ENCODE results near the gene CRYGC.

DNA sequence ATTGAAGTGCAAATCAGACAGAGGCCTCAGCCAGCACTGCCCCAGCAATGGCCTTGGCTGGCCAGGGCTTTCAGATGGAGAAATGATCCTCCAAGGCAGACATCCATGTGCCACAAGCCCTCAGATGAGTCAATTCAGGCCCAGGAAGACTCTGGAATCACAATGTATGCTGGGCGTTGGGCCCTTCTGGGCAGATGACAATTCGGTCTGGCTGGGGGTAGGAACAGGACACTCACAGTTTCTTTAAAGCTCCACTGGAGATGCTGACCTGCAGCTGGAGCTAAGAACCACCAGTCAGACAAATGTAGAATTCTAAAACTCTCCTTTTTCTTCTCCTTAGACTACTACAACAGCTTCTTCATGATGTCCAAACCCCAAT, 7.1 kb upstream of the CRYGC start:
- TF ChIP-seq, protein P1, sequence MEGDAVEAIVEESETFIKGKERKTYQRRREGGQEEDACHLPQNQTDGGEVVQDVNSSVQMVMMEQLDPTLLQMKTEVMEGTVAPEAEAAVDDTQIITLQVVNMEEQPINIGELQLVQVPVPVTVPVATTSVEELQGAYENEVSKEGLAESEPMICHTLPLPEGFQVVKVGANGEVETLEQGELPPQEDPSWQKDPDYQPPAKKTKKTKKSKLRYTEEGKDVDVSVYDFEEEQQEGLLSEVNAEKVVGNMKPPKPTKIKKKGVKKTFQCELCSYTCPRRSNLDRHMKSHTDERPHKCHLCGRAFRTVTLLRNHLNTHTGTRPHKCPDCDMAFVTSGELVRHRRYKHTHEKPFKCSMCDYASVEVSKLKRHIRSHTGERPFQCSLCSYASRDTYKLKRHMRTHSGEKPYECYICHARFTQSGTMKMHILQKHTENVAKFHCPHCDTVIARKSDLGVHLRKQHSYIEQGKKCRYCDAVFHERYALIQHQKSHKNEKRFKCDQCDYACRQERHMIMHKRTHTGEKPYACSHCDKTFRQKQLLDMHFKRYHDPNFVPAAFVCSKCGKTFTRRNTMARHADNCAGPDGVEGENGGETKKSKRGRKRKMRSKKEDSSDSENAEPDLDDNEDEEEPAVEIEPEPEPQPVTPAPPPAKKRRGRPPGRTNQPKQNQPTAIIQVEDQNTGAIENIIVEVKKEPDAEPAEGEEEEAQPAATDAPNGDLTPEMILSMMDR (CRISPR knock-in tag; IDR thresholded peaks at IDR 0.05) = no peak
- TF ChIP-seq, protein P2, sequence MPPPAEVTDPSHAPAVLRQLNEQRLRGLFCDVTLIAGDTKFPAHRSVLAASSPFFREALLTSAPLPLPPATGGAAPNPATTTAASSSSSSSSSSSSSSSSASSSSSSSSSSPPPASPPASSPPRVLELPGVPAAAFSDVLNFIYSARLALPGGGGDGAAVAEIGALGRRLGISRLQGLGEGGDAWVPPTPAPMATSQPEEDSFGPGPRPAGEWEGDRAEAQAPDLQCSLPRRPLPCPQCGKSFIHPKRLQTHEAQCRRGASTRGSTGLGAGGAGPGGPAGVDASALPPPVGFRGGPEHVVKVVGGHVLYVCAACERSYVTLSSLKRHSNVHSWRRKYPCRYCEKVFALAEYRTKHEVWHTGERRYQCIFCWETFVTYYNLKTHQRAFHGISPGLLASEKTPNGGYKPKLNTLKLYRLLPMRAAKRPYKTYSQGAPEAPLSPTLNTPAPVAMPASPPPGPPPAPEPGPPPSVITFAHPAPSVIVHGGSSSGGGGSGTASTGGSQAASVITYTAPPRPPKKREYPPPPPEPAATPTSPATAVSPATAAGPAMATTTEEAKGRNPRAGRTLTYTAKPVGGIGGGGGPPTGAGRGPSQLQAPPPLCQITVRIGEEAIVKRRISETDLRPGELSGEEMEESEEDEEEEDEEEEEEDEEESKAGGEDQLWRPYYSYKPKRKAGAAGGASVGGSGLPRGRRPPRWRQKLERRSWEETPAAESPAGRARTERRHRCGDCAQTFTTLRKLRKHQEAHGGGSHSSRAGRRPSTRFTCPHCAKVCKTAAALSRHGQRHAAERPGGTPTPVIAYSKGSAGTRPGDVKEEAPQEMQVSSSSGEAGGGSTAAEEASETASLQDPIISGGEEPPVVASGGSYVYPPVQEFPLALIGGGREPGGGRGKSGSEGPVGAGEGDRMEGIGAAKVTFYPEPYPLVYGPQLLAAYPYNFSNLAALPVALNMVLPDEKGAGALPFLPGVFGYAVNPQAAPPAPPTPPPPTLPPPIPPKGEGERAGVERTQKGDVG (CRISPR knock-in tag; IDR thresholded peaks at IDR 0.05; ENCODE audit: borderline replicate concordance) = no peak
- TF ChIP-seq, protein P3, sequence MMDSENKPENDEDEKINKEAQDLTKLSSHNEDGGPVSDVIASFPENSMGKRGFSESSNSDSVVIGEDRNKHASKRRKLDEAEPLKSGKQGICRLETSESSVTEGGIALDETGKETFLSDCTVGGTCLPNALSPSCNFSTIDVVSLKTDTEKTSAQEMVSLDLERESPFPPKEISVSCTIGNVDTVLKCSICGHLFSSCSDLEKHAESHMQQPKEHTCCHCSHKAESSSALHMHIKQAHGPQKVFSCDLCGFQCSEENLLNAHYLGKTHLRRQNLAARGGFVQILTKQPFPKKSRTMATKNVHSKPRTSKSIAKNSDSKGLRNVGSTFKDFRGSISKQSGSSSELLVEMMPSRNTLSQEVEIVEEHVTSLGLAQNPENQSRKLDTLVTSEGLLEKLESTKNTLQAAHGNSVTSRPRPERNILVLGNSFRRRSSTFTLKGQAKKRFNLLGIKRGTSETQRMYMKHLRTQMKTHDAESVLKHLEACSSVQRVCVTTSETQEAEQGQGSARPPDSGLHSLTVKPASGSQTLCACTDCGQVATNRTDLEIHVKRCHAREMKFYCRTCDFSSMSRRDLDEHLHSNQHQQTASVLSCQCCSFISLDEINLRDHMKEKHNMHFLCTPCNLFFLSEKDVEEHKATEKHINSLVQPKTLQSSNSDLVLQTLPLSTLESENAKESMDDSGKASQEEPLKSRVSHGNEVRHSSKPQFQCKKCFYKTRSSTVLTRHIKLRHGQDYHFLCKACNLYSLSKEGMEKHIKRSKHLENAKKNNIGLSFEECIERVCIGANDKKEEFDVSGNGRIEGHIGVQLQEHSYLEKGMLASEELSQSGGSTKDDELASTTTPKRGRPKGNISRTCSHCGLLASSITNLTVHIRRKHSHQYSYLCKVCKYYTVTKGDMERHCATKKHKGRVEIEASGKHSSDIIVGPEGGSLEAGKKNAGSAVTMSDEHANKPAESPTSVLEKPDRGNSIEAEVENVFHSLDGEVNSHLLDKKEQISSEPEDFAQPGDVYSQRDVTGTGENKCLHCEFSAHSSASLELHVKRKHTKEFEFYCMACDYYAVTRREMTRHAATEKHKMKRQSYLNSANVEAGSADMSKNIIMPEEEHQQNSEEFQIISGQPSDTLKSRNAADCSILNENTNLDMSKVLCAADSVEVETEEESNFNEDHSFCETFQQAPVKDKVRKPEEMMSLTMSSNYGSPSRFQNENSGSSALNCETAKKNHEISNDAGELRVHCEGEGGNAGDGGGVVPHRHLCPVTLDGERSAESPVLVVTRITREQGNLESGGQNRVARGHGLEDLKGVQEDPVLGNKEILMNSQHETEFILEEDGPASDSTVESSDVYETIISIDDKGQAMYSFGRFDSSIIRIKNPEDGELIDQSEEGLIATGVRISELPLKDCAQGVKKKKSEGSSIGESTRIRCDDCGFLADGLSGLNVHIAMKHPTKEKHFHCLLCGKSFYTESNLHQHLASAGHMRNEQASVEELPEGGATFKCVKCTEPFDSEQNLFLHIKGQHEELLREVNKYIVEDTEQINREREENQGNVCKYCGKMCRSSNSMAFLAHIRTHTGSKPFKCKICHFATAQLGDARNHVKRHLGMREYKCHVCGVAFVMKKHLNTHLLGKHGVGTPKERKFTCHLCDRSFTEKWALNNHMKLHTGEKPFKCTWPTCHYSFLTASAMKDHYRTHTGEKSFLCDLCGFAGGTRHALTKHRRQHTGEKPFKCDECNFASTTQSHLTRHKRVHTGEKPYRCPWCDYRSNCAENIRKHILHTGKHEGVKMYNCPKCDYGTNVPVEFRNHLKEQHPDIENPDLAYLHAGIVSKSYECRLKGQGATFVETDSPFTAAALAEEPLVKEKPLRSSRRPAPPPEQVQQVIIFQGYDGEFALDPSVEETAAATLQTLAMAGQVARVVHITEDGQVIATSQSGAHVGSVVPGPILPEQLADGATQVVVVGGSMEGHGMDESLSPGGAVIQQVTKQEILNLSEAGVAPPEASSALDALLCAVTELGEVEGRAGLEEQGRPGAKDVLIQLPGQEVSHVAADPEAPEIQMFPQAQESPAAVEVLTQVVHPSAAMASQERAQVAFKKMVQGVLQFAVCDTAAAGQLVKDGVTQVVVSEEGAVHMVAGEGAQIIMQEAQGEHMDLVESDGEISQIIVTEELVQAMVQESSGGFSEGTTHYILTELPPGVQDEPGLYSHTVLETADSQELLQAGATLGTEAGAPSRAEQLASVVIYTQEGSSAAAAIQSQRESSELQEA (CRISPR knock-in tag; IDR thresholded peaks at IDR 0.05; ENCODE audit: not compliant biosample characterization) = no peak
- TF ChIP-seq, protein P4, sequence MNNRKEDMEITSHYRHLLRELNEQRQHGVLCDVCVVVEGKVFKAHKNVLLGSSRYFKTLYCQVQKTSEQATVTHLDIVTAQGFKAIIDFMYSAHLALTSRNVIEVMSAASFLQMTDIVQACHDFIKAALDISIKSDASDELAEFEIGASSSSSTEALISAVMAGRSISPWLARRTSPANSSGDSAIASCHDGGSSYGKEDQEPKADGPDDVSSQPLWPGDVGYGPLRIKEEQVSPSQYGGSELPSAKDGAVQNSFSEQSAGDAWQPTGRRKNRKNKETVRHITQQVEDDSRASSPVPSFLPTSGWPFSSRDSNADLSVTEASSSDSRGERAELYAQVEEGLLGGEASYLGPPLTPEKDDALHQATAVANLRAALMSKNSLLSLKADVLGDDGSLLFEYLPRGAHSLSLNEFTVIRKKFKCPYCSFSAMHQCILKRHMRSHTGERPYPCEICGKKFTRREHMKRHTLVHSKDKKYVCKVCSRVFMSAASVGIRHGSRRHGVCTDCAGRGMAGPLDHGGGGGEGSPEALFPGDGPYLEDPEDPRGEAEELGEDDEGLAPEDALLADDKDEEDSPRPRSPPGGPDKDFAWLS (CRISPR knock-in tag; IDR thresholded peaks at IDR 0.05; ENCODE audit: borderline replicate concordance) = no peak
- TF ChIP-seq, protein P5, sequence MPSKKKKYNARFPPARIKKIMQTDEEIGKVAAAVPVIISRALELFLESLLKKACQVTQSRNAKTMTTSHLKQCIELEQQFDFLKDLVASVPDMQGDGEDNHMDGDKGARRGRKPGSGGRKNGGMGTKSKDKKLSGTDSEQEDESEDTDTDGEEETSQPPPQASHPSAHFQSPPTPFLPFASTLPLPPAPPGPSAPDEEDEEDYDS (CRISPR knock-in tag; IDR thresholded peaks at IDR 0.05) = no peak
- no peak for TF ChIP-seq ZNF317 (CRISPR knock-in tag; IDR thresholded peaks at IDR 0.05)
- TF ChIP-seq FOXA1 (IDR thresholded peaks at IDR 0.05) = no peak
- TF ChIP-seq FOXA1 (CRISPR knock-in tag; IDR thresholded peaks at IDR 0.05) = no peak
- TF ChIP-seq CBX5 (CRISPR knock-in tag; IDR thresholded peaks at IDR 0.05; ENCODE audit: borderline replicate concordance) = no peak

Measured in HepG2 (cell line).